Measurements from ENCODE around the gene ENPP3. TPM values are rescaled to one million over a fixed set of nuclear protein-coding genes. Genes with fewer than 3 reads are reported as not detected.

Gene ENPP3
- total and polyA plus RNA-seq, 10 of the 15 experiments (the other 5 are each of a cell fraction or from before 2014, with no cell fraction given): 0.01 TPM; not detected in 9

DNA sequence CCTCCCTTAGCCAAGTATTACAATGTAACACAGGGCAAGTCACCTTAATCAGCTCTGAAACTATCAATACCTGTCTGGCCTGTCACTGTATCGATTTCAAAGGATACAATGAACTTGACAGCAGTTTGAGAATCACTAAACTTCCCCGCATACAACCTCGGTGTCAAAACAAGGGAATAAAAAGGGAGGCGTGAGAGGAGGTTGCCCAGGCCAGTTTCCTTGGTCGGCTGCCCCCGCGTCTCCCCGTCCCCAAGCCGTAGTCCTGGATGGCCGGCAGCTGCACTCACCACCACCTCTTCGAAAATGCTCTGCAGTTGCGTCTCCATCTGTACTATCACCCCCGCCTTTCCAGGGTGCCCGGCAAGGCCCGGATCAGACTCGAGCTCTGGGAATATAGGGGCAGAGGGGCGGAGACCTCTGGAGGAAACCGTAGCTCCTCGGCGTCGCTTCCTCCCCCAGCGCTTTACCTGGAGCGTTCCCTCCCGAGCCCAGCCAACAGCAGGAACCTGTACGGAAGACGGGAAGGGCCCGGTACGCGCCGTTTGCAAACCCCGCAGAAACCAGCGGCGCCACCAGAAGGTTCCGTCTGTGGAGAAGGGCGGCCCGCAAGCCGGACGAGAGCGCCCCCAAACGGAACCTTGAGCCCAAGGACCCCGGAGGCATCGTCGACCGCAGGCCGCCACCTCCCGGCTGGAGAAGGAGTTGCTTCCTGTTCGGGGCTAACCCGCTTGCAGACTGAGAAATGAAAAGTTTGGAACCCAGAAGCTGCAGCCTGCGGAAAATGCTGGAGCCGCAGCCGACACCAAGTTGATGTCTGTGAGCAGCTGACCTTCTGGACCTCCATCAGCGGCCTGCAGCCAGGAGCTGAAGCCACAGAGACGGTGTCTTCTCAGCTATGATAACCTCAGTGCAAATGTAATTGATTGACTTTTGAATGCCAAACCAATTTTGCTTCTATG is 9.1 kb upstream of the ENPP3 start, which contains the start of gene MED23 (continued):
- TF ChIP-seq, protein P1, sequence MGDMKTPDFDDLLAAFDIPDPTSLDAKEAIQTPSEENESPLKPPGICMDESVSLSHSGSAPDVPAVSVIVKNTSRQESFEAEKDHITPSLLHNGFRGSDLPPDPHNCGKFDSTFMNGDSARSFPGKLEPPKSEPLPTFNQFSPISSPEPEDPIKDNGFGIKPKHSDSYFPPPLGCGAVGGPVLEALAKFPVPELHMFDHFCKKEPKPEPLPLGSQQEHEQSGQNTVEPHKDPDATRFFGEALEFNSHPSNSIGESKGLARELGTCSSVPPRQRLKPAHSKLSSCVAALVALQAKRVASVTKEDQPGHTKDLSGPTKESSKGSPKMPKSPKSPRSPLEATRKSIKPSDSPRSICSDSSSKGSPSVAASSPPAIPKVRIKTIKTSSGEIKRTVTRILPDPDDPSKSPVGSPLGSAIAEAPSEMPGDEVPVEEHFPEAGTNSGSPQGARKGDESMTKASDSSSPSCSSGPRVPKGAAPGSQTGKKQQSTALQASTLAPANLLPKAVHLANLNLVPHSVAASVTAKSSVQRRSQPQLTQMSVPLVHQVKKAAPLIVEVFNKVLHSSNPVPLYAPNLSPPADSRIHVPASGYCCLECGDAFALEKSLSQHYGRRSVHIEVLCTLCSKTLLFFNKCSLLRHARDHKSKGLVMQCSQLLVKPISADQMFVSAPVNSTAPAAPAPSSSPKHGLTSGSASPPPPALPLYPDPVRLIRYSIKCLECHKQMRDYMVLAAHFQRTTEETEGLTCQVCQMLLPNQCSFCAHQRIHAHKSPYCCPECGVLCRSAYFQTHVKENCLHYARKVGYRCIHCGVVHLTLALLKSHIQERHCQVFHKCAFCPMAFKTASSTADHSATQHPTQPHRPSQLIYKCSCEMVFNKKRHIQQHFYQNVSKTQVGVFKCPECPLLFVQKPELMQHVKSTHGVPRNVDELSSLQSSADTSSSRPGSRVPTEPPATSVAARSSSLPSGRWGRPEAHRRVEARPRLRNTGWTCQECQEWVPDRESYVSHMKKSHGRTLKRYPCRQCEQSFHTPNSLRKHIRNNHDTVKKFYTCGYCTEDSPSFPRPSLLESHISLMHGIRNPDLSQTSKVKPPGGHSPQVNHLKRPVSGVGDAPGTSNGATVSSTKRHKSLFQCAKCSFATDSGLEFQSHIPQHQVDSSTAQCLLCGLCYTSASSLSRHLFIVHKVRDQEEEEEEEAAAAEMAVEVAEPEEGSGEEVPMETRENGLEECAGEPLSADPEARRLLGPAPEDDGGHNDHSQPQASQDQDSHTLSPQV (IDR thresholded peaks at IDR 0.05): peak; percentile 95
- TF ChIP-seq, protein P2, sequence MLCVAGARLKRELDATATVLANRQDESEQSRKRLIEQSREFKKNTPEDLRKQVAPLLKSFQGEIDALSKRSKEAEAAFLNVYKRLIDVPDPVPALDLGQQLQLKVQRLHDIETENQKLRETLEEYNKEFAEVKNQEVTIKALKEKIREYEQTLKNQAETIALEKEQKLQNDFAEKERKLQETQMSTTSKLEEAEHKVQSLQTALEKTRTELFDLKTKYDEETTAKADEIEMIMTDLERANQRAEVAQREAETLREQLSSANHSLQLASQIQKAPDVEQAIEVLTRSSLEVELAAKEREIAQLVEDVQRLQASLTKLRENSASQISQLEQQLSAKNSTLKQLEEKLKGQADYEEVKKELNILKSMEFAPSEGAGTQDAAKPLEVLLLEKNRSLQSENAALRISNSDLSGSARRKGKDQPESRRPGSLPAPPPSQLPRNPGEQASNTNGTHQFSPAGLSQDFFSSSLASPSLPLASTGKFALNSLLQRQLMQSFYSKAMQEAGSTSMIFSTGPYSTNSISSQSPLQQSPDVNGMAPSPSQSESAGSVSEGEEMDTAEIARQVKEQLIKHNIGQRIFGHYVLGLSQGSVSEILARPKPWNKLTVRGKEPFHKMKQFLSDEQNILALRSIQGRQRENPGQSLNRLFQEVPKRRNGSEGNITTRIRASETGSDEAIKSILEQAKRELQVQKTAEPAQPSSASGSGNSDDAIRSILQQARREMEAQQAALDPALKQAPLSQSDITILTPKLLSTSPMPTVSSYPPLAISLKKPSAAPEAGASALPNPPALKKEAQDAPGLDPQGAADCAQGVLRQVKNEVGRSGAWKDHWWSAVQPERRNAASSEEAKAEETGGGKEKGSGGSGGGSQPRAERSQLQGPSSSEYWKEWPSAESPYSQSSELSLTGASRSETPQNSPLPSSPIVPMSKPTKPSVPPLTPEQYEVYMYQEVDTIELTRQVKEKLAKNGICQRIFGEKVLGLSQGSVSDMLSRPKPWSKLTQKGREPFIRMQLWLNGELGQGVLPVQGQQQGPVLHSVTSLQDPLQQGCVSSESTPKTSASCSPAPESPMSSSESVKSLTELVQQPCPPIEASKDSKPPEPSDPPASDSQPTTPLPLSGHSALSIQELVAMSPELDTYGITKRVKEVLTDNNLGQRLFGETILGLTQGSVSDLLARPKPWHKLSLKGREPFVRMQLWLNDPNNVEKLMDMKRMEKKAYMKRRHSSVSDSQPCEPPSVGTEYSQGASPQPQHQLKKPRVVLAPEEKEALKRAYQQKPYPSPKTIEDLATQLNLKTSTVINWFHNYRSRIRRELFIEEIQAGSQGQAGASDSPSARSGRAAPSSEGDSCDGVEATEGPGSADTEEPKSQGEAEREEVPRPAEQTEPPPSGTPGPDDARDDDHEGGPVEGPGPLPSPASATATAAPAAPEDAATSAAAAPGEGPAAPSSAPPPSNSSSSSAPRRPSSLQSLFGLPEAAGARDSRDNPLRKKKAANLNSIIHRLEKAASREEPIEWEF (IDR thresholded peaks at IDR 0.05; ENCODE audit: insufficient replicate concordance, low read depth, low read length): no peak
- TF ChIP-seq PML (IDR thresholded peaks at IDR 0.05; ENCODE audit: low read length): peak; percentile 82
- TF ChIP-seq ZNF24 (IDR thresholded peaks at IDR 0.05): peak; percentile 87
- TF ChIP-seq, protein P3, sequence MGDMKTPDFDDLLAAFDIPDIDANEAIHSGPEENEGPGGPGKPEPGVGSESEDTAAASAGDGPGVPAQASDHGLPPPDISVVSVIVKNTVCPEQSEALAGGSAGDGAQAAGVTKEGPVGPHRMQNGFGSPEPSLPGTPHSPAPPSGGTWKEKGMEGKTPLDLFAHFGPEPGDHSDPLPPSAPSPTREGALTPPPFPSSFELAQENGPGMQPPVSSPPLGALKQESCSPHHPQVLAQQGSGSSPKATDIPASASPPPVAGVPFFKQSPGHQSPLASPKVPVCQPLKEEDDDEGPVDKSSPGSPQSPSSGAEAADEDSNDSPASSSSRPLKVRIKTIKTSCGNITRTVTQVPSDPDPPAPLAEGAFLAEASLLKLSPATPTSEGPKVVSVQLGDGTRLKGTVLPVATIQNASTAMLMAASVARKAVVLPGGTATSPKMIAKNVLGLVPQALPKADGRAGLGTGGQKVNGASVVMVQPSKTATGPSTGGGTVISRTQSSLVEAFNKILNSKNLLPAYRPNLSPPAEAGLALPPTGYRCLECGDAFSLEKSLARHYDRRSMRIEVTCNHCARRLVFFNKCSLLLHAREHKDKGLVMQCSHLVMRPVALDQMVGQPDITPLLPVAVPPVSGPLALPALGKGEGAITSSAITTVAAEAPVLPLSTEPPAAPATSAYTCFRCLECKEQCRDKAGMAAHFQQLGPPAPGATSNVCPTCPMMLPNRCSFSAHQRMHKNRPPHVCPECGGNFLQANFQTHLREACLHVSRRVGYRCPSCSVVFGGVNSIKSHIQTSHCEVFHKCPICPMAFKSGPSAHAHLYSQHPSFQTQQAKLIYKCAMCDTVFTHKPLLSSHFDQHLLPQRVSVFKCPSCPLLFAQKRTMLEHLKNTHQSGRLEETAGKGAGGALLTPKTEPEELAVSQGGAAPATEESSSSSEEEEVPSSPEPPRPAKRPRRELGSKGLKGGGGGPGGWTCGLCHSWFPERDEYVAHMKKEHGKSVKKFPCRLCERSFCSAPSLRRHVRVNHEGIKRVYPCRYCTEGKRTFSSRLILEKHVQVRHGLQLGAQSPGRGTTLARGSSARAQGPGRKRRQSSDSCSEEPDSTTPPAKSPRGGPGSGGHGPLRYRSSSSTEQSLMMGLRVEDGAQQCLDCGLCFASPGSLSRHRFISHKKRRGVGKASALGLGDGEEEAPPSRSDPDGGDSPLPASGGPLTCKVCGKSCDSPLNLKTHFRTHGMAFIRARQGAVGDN (IDR thresholded peaks at IDR 0.05): peak; percentile 71; the same call in 1 of the 2 replicates
- peak; percentile 92 for TF ChIP-seq POLR2AphosphoS2 (IDR thresholded peaks at IDR 0.05; ENCODE audit: low read depth, low read length)
- peak in 1 of 2 experiments; percentile 72; a peak in 1 of 4 replicates for TF ChIP-seq ETV6 (conservative IDR thresholded peaks at IDR 0.05 in 1 of 2, IDR thresholded peaks at IDR 0.05 in 1 of 2; ENCODE audit: borderline replicate concordance in 1 of 2, low read depth in 1 of 2)
- TF ChIP-seq NBN (IDR thresholded peaks at IDR 0.05): peak; percentile 96
- peak; percentile 87 for TF ChIP-seq POLR2A (IDR thresholded peaks at IDR 0.05; ENCODE audit: low read depth, low read length)
- TF ChIP-seq, protein P4, sequence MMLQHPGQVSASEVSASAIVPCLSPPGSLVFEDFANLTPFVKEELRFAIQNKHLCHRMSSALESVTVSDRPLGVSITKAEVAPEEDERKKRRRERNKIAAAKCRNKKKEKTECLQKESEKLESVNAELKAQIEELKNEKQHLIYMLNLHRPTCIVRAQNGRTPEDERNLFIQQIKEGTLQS (IDR thresholded peaks at IDR 0.05; ENCODE audit: borderline replicate concordance, extremely low read depth, low read depth, low read length): no peak
- TF ChIP-seq EGR1 (IDR thresholded peaks at IDR 0.05; ENCODE audit: borderline replicate concordance in 1 of 2, low read depth in 2 of 2, low read length in 2 of 2): peak; percentile 83 to 85
- no peak; the same call in none of the 2 replicates for TF ChIP-seq BACH1 (IDR thresholded peaks at IDR 0.05; ENCODE audit: borderline replicate concordance)
- peak; percentile 81 for TF ChIP-seq FOXK2 (IDR thresholded peaks at IDR 0.05)
- no peak for TF ChIP-seq RAD51 (IDR thresholded peaks at IDR 0.05)

All from GM12878 (cell line).